Breast epithelium (tissue), 3 donors: ENCODE results near the gene FHIT.

Experiments used
- POLR2A ChIP-seq: fragments of 450-650 bp; IDR thresholded peaks from one replicate; pipeline ENCODE4 v1.6.1; 2016; ENCODE audit warnings: antibody characterized with exemption, mild to moderate bottlenecking, moderate library complexity
- POLR2AphosphoS5 ChIP-seq, 3 donors: sonication (generic); formaldehyde crosslinking; IDR thresholded peaks; one replicate each; pipeline ENCODE4 v1.6.1; 2017; ENCODE audit warnings: antibody characterized with exemption in 3 of 3
- TF ChIP-seq, protein P1 (sequence below), 3 donors: fragments of 450-650 bp; IDR thresholded peaks; one replicate each; pipeline ENCODE4 v1.5.1; 2016 to 2017; ENCODE audit warnings: antibody characterized with exemption in 3 of 3, mild to moderate bottlenecking in 3 of 3, moderate library complexity in 3 of 3

DNA sequence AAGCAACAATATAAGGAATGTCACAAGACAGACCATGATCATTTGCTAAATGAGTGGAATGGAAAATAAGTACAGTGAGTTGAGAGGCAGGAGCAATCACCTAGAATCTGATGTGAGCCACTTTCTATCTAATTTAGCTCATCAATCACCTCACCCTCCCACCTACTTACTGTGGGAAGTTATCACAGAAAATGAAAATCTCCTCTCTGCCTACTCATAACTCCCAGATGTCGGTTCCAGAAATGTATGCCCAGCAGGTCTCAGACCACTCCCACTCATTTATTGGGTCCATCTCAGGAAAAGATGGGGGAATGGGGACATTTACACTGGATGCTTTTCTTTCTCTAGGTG lies 270.9 kb downstream of the FHIT start:
- TF ChIP-seq, protein P1, sequence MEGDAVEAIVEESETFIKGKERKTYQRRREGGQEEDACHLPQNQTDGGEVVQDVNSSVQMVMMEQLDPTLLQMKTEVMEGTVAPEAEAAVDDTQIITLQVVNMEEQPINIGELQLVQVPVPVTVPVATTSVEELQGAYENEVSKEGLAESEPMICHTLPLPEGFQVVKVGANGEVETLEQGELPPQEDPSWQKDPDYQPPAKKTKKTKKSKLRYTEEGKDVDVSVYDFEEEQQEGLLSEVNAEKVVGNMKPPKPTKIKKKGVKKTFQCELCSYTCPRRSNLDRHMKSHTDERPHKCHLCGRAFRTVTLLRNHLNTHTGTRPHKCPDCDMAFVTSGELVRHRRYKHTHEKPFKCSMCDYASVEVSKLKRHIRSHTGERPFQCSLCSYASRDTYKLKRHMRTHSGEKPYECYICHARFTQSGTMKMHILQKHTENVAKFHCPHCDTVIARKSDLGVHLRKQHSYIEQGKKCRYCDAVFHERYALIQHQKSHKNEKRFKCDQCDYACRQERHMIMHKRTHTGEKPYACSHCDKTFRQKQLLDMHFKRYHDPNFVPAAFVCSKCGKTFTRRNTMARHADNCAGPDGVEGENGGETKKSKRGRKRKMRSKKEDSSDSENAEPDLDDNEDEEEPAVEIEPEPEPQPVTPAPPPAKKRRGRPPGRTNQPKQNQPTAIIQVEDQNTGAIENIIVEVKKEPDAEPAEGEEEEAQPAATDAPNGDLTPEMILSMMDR (IDR thresholded peaks at IDR 0.05): no peak
- no peak for TF ChIP-seq POLR2A
- no peak for TF ChIP-seq POLR2AphosphoS5 (IDR thresholded peaks at IDR 0.05)
